CD4-positive, alpha-beta memory T cell (primary cell): ENCODE measurements around the gene IKZF1. TPM values are rescaled to one million over a fixed set of nuclear protein-coding genes. Genes with fewer than 3 reads are reported as not detected.
A peak's percentile ranks its signal among the peaks of the same experiment; 100 is the strongest.
"Not testable (repeated sequence)": the region's sequence is repeated elsewhere in the genome, so short reads cannot be mapped to it uniquely, and the experiment has no call there.

Source experiments
- CTCF ChIA-PET: fragments of 350-600 bp; sonication (Branson Sonifier 250); formaldehyde crosslinking; loops from one replicate; lab custom pipeline; 2021; ENCODE audit warnings: inconsistent platforms; ENCODE audit not compliant: partially characterized antibody; lab: Charles Lee
- POLR2A ChIA-PET: fragments of 350-600 bp; sonication (Branson Sonifier 250); formaldehyde crosslinking; loops from one replicate; lab custom pipeline; 2021; ENCODE audit not compliant: partially characterized antibody; lab: Charles Lee
- DNase-seq, 5 donors: peaks; one replicate each; pipeline versions ENCODE4 v3.0.0 to v3.0.0-alpha.2; 2020 to 2022; ENCODE audit warnings: mixed read lengths in 1 of 5
- H3K27ac ChIP-seq: one replicate; pipeline ENCODE4 v1.7.0; 2013; ENCODE audit warnings: low read depth, low read length
- H3K27me3 ChIP-seq: 2 replicates; pipeline ENCODE4 v1.7.0; 2013; ENCODE audit warnings: mild to moderate bottlenecking, low read length, moderate library complexity; ENCODE audit not compliant: insufficient read depth
- H3K36me3 ChIP-seq: 2 replicates; pipeline ENCODE4 v1.7.0; 2013; ENCODE audit warnings: mild to moderate bottlenecking, low read length, moderate library complexity; ENCODE audit not compliant: insufficient read depth
- H3K4me1 ChIP-seq: 2 replicates; pipeline ENCODE4 v1.7.0; 2013; ENCODE audit warnings: mild to moderate bottlenecking, low read length, moderate library complexity; ENCODE audit not compliant: insufficient read depth
- H3K4me3 ChIP-seq, 2 donors: one replicate each; pipeline ENCODE4 v1.7.0; 2013; ENCODE audit warnings: low read length in 2 of 2, mild to moderate bottlenecking in 1 of 2
- H3K9me3 ChIP-seq, 2 donors: one replicate each; pipeline ENCODE4 v1.7.0; 2013; ENCODE audit warnings: low read length in 2 of 2, control low read depth in 1 of 2; ENCODE audit not compliant: control insufficient read depth in 1 of 2
- H3K27ac Mint-ChIP-seq, 7 donors: one replicate each; pipeline ENCODE4 v1.8.0; 2020 to 2021; ENCODE audit warnings: mixed read lengths in 7 of 7, mild to moderate bottlenecking in 6 of 7, inconsistent platforms in 3 of 7, moderate library complexity in 3 of 7
- H3K27me3 Mint-ChIP-seq, 2 donors: one replicate each; pipeline ENCODE4 v1.8.0; 2020 to 2021; ENCODE audit warnings: mixed read lengths in 2 of 2
- H3K36me3 Mint-ChIP-seq, 2 donors: one replicate each; pipeline ENCODE4 v1.8.0; 2020 to 2021; ENCODE audit warnings: mixed read lengths in 2 of 2, inconsistent platforms in 1 of 2, mild to moderate bottlenecking in 1 of 2
- H3K4me1 Mint-ChIP-seq, 4 donors: one replicate each; pipeline ENCODE4 v1.8.0; 2020 to 2021; ENCODE audit warnings: mixed read lengths in 4 of 4, mild to moderate bottlenecking in 1 of 4
- H3K4me3 Mint-ChIP-seq, 8 donors: one replicate each; pipeline ENCODE4 v1.8.0; 2020 to 2021; ENCODE audit warnings: mixed read lengths in 8 of 8, mild to moderate bottlenecking in 7 of 8, moderate library complexity in 6 of 8, inconsistent platforms in 3 of 8
- H3K9me3 Mint-ChIP-seq, 8 donors: one replicate each; pipeline ENCODE4 v1.8.0; 2020 to 2021; ENCODE audit warnings: mixed read lengths in 8 of 8, mild to moderate bottlenecking in 5 of 8, inconsistent platforms in 3 of 8, moderate library complexity in 1 of 8
- intact Hi-C: fragments of 100-400 bp; cut with micrococcal nuclease; formaldehyde crosslinking; loops from one replicate; pipeline ENCODE4 v1.15.1; 2023
- polyA plus RNA-seq, 2 donors: library from polyadenylated mRNA; unstranded; fragments of 300-500 nt; fragmentation: Illumina TruSeq; gene quantifications; one replicate each; pipeline ENCODE4 v1.2.3, GENCODE V29; 2021
- total RNA-seq, 2 experiments: library from RNA; stranded (reverse); gene quantifications; one replicate each; pipeline ENCODE4 v1.2.3, GENCODE V29; 2021

IKZF1 gene
- total and polyA plus RNA-seq, 4 experiments from 2014 or later = 116 to 479 (median 381) TPM

DNA sequence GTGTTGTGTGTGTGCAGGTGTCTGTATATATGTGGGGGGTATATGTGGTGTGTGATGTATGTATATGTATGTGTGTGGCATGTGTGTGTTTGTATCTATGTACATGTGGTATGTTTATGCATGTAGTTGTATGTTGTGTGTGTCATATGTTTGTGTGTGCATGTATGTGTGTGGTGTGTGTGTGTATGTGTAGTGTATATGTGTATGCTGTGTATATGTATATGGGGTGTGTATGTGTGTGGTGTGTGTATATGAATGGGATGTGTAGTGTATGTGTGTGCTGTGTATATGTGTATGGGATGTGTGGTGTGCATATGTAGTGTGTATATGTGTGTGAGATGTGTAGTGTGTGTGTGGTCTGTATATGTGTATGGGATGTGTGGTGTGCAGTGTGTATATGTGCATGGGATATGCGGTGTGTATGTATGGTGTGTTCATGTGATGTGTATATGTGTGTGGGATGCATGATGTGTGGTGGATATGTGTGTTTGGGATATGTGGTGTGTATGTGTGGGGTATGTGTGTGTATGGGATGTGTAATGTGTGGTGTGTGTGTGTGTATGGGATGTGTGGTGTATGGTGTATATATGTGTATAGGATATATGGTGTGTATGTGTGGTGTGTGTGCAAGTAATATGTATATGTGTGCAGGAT, 30.0 kb downstream of the IKZF1 start:
- peaks cover 100% of the 10 kb centered on the region for H3K4me1 ChIP-seq

DNA sequence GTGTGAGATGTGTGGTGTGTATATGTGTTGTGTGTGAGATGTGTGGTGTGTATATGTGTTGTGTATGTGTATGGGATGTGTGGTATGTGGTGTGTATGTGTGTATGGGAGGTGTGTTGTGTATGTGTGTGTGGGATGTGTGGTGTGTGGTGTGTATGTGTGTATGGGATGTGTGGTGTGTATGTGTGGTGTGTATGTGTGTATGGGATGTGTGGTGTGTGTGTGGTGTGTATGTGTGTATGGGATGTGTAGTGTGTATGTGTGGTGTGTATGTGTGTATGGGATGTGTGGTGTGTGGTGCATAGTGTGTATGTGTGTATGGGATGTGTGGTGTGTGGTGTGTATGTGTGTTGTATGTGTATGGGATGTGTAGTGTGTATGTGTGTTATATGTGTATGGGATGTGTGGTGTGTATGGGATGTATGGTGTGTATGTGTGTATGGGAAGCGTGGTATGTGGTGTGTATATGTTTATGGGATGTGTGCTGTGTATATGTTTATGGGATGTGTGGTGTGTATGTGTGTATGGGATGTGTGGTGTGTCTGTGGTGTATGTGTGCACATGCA, 30.8 kb downstream of the IKZF1 start:
- POLR2A ChIA-PET = interaction anchor here (0.8 to 40.8 kb wide), 7 partner anchors 11 to 188 kb away, joined by 3 to 2673 read pairs (median 22); partner anchors contain the start of gene IKZF1
- H3K4me1 ChIP-seq = peaks cover 100% of the 10 kb centered on the region
- Mint-ChIP-seq H3K9me3 (peaks cover 0 to 3% (median 0%) of the 10 kb centered on the region in 8 donors), H3K27me3 (no peaks in the 10 kb centered on the region), H3K4me3 (no peak overlapping the region), H3K27ac (no peak overlapping the region), H3K4me1 (peaks cover 0 to 66% (median 45%) of the 10 kb centered on the region in 4 donors), H3K36me3 (peaks cover 41 to 48% of the 10 kb centered on the region in 2 donors)
- peaks cover 4% of the 10 kb centered on the region for H3K36me3 ChIP-seq
- no peak for DNase-seq
- H3K27me3 ChIP-seq = no peaks in the 10 kb centered on the region
- CTCF ChIA-PET = interaction anchor here (1.2 to 8.1 kb wide), 5 partner anchors 12 to 83 kb away, joined by 4 to 142 read pairs (median 9); no protein-coding TSS in a partner anchor
- no peaks in the 10 kb centered on the region for H3K9me3 ChIP-seq
- peak overlapping the region; percentile 96 for H3K27ac ChIP-seq
- intact Hi-C loops = no loop called here
- peak overlapping the region in 1 of 2 donors; percentile 8 for H3K4me3 ChIP-seq

More for the DNA sequence above, 30.0 kb downstream of the IKZF1 start:
- Histone ChIP-seq H3K27ac (peak overlapping the region; percentile 96), H3K4me3 (peak overlapping the region; percentile 1 to 4), H3K36me3 (peaks cover 10% of the 10 kb centered on the region), H3K9me3 (no peaks in the 10 kb centered on the region), H3K27me3 (no peaks in the 10 kb centered on the region)
- intact Hi-C loops = no loop called here
- H3K27me3 Mint-ChIP-seq = no peaks in the 10 kb centered on the region
- DNase-seq = no peak
- peaks cover 47 to 51% of the 10 kb centered on the region in 2 donors for H3K36me3 Mint-ChIP-seq
- H3K27ac Mint-ChIP-seq = no peak overlapping the region
- peaks cover 0 to 3% (median 0%) of the 10 kb centered on the region in 8 donors for H3K9me3 Mint-ChIP-seq
- peaks cover 0 to 68% (median 49%) of the 10 kb centered on the region in 4 donors for H3K4me1 Mint-ChIP-seq
- no peak overlapping the region for H3K4me3 Mint-ChIP-seq
- ChIA-PET CTCF (interaction anchor here (1.2 to 2.1 kb wide), 2 partner anchors 11 to 68 kb away, joined by 4 to 5 read pairs; no protein-coding TSS in a partner anchor), POLR2A (interaction anchor here (2.1 to 32.3 kb wide), 3 partner anchors 21 to 68 kb away, joined by 18 to 2673 read pairs (median 945); partner anchors contain the start of gene IKZF1)

GRCh38 chr7:50335795-50336754, 31.6 kb downstream of the IKZF1 start:
- Mint-ChIP-seq H3K4me3 (peak overlapping the region in 1 of 8 donors; percentile 53), H3K4me1 (peaks cover 0 to 63% (median 39%) of the 10 kb centered on the region in 4 donors), H3K27ac (no peak overlapping the region), H3K9me3 (peaks cover 0 to 3% (median 0%) of the 10 kb centered on the region in 8 donors), H3K27me3 (no peaks in the 10 kb centered on the region), H3K36me3 (peaks cover 33 to 43% of the 10 kb centered on the region in 2 donors)
- H3K27me3 ChIP-seq = no peaks in the 10 kb centered on the region
- no peaks in the 10 kb centered on the region for H3K9me3 ChIP-seq
- CTCF ChIA-PET = interaction anchor here (1.2 to 8.1 kb wide), 7 partner anchors 11 to 130 kb away, joined by 4 to 142 read pairs (median 13); no protein-coding TSS in a partner anchor
- intact Hi-C loops = no loop called here
- DNase-seq = peak; percentile 66 to 95 (median 70)
- H3K4me1 ChIP-seq = peaks cover 100% of the 10 kb centered on the region
- H3K27ac ChIP-seq = peak overlapping the region; percentile 96
- H3K36me3 ChIP-seq = peaks cover 4% of the 10 kb centered on the region
- POLR2A ChIA-PET = interaction anchor here (0.8 to 40.8 kb wide), 8 partner anchors 10 to 188 kb away, joined by 3 to 2673 read pairs (median 16); partner anchors contain the start of gene IKZF1
- H3K4me3 ChIP-seq = peak overlapping the region in 1 of 2 donors; percentile 23

- peak overlapping the region in 1 of 8 donors; percentile 68 for H3K4me3 Mint-ChIP-seq
- peaks cover 25 to 34% of the 10 kb centered on the region in 2 donors for H3K36me3 Mint-ChIP-seq
- H3K27me3 Mint-ChIP-seq = no peaks in the 10 kb centered on the region
- peaks cover 0 to 60% (median 34%) of the 10 kb centered on the region in 4 donors for H3K4me1 Mint-ChIP-seq
- peaks cover 0 to 3% (median 0%) of the 10 kb centered on the region in 8 donors for H3K9me3 Mint-ChIP-seq
- Histone ChIP-seq H3K4me3 (peak overlapping the region; percentile 7 to 23), H3K27me3 (no peaks in the 10 kb centered on the region), H3K9me3 (no peaks in the 10 kb centered on the region), H3K36me3 (peaks cover 4% of the 10 kb centered on the region), H3K4me1 (peaks cover 100% of the 10 kb centered on the region), H3K27ac (peak overlapping the region; percentile 96)
- H3K27ac Mint-ChIP-seq = no peak overlapping the region
- ChIA-PET CTCF (interaction anchor here (0.8 to 8.1 kb wide), 10 partner anchors 10 to 131 kb away, joined by 3 to 142 read pairs (median 10); no protein-coding TSS in a partner anchor), POLR2A (interaction anchor here (1.4 to 40.8 kb wide), 7 partner anchors 9 to 131 kb away, joined by 3 to 2673 read pairs (median 22); partner anchors contain the start of gene IKZF1)
- DNase-seq = peak in 1 of 5 donors; percentile 72
- intact Hi-C loops = no loop called here
Observed at GRCh38 chr7:50336894-50337703, 32.6 kb downstream of the IKZF1 start.

DNA sequence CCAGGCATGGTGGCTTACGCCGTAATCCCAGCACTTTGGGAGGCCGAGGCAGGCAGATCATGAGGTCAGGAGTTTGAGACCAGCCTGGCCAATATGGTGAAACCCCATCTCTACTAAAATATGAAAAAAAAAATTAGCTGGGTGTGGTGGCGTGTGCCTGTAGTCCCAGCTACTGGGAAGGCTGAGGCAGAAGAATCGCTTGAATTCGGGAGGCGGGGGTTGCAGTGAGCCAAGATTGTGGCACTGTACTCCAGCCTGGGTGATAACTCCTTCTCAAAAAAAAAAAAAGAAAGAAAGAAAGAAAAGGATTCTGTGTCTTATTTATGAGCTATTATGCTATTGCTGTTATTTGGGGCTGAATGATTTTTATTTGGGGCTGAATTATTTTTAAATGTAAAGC, 35.0 kb downstream of the IKZF1 start:
- intact Hi-C loops, H3K27ac Mint-ChIP-seq, H3K9me3 Mint-ChIP-seq, H3K27me3 ChIP-seq, DNase-seq, H3K9me3 ChIP-seq, H3K27me3 Mint-ChIP-seq: not testable (repeated sequence)
- H3K4me3 ChIP-seq = peak overlapping the region in 1 of 2 donors; percentile 23
- Mint-ChIP-seq H3K4me1 (peaks cover 0 to 74% (median 36%) of the 10 kb centered on the region in 4 donors), H3K4me3 (peak overlapping the region in 2 of 8 donors; percentile 79 to 95), H3K36me3 (peaks cover 39 to 51% of the 10 kb centered on the region in 2 donors)
- CTCF ChIA-PET = interaction anchor here (1.0 to 8.1 kb wide), 16 partner anchors 8 to 133 kb away, joined by 3 to 142 read pairs (median 10); no protein-coding TSS in a partner anchor
- H3K36me3 ChIP-seq = peaks cover 13% of the 10 kb centered on the region
- H3K27ac ChIP-seq = peak overlapping the region; percentile 96
- POLR2A ChIA-PET = interaction anchor here (0.6 to 40.8 kb wide), 12 partner anchors 7 to 269 kb away, joined by 3 to 2673 read pairs (median 6); partner anchors contain the start of gene IKZF1
- peaks cover 99% of the 10 kb centered on the region for H3K4me1 ChIP-seq
